Smooth muscle cell (in vitro differentiated cells): ENCODE data around the gene DCP1B. TPM values are rescaled to one million over a fixed set of nuclear protein-coding genes. Genes with fewer than 3 reads are reported as not detected.

ENCODE experiments used
- DNase-seq: peaks from one replicate; lab custom pipeline; 2025; ENCODE audit not compliant: unreplicated experiment; lab: John Stamatoyannopoulos, UW
- H2AFZ ChIP-seq: fragments of 200-600 bp; sonication (generic); 2 replicates; pipeline ENCODE4 v1.6.0; 2016; ENCODE audit warnings: antibody characterized with exemption, low read depth, mild to moderate bottlenecking
- H3F3A ChIP-seq: fragments of 200-600 bp; sonication (generic); 2 replicates; pipeline ENCODE4 v1.6.0; 2017; ENCODE audit warnings: antibody characterized with exemption, low read depth
- H3K27ac ChIP-seq: fragments of 200-600 bp; sonication (generic); 2 replicates; pipeline ENCODE4 v1.5.1; 2016; ENCODE audit warnings: low read depth, mild to moderate bottlenecking
- H3K27me3 ChIP-seq: fragments of 200-600 bp; sonication (generic); 2 replicates; pipeline ENCODE4 v1.6.1; 2016; ENCODE audit warnings: low read depth, mild to moderate bottlenecking
- H3K36me3 ChIP-seq: fragments of 200-600 bp; sonication (generic); 2 replicates; pipeline ENCODE4 v1.5.1; 2016; ENCODE audit warnings: low read depth
- H3K4me1 ChIP-seq: fragments of 200-600 bp; sonication (generic); 2 replicates; pipeline ENCODE4 v1.5.1; 2016; ENCODE audit warnings: low read depth
- H3K4me2 ChIP-seq: fragments of 200-600 bp; sonication (generic); 2 replicates; pipeline ENCODE4 v1.6.0; 2016; ENCODE audit warnings: mild to moderate bottlenecking
- H3K4me3 ChIP-seq: fragments of 200-600 bp; sonication (generic); 2 replicates; pipeline ENCODE4 v1.5.1; 2016; ENCODE audit warnings: mild to moderate bottlenecking
- H3K79me2 ChIP-seq: fragments of 200-600 bp; sonication (generic); 2 replicates; pipeline ENCODE4 v1.6.0; 2016; ENCODE audit warnings: low read depth, mild to moderate bottlenecking
- H3K9ac ChIP-seq: fragments of 200-600 bp; sonication (generic); 2 replicates; pipeline ENCODE4 v1.6.0; 2016; ENCODE audit warnings: low read depth
- H3K9me3 ChIP-seq: fragments of 200-600 bp; sonication (generic); replicated peaks from 2 replicates; pipeline ENCODE4 v1.5.1; 2016; ENCODE audit warnings: low read depth
- H4K20me1 ChIP-seq: fragments of 200-600 bp; sonication (generic); 2 replicates; pipeline ENCODE4 v1.6.0; 2016; ENCODE audit warnings: low read depth
- CTCF ChIP-seq: fragments of 200-600 bp; sonication (generic); IDR thresholded peaks from 2 replicates; pipeline ENCODE4 v1.5.1; 2017; ENCODE audit warnings: borderline replicate concordance, mild to moderate bottlenecking, antibody characterized with exemption; ENCODE audit not compliant: insufficient read depth, poor library complexity, severe bottlenecking
- WGBS: methylation state at CpG from one replicate; pipeline ENCODE4 v1.1.7; 2016; ENCODE audit warnings: low lambda C conversion rate; 5-methylcytosine and 5-hydroxymethylcytosine counted together
- polyA plus RNA-seq: library from polyadenylated mRNA; unstranded; fragments of >200 nt; fragmentation: Nextera tagmentation; extraction: Ambion mirVana; gene quantifications from 2 replicates; pipeline ENCODE4 v1.2.1, GENCODE V29; 2016
- total RNA-seq: library from RNA; depleted of rRNA; stranded (reverse); fragments of >200 nt; gene quantifications from 2 replicates; pipeline ENCODE4 v1.2.3, GENCODE V29; 2014

DCP1B gene
- total and polyA plus RNA-seq, 2 experiments from 2014 or later, result 34.9 to 38.1 TPM

- no peaks in the 10 kb centered on the region for H3K79me2 ChIP-seq
- H4K20me1 ChIP-seq, result no peaks in the 10 kb centered on the region
- H3K9ac ChIP-seq, result no peak overlapping the region
- 84% methylated on average over 16 of the region's 17 CpGs for WGBS
- H3K4me1 ChIP-seq, result peaks cover 23% of the 10 kb centered on the region
- no peaks in the 10 kb centered on the region for H3K36me3 ChIP-seq
- H3K9me3 ChIP-seq, result no peaks in the 10 kb centered on the region
- no peak overlapping the region for H3K4me2 ChIP-seq
- no peaks in the 10 kb centered on the region for H3K27me3 ChIP-seq
- no peak for TF ChIP-seq CTCF
- H3K4me3 ChIP-seq, result no peak overlapping the region
- no peak overlapping the region for H2AFZ ChIP-seq
- H3K27ac ChIP-seq, result no peak overlapping the region
- H3F3A ChIP-seq, result no peaks in the 10 kb centered on the region
- DNase-seq, result no peak
Observed at GRCh38 chr12:1914114-1914911, 89.9 kb downstream of the DCP1B start.

- no peaks in the 10 kb centered on the region for H3K36me3 ChIP-seq
- no peak overlapping the region for H2AFZ ChIP-seq
- H4K20me1 ChIP-seq, result no peaks in the 10 kb centered on the region
- no peaks in the 10 kb centered on the region for H3K79me2 ChIP-seq
- no peaks in the 10 kb centered on the region for H3F3A ChIP-seq
- H3K9me3 ChIP-seq, result no peaks in the 10 kb centered on the region
- no peak for DNase-seq
- no peak for TF ChIP-seq CTCF
- 82% methylated on average over 12 of the region's 12 CpGs for WGBS
- H3K4me1 ChIP-seq, result peaks cover 15% of the 10 kb centered on the region
- no peak overlapping the region for H3K4me3 ChIP-seq
- H3K9ac ChIP-seq, result no peak overlapping the region
- H3K27ac ChIP-seq, result no peak overlapping the region
- no peaks in the 10 kb centered on the region for H3K27me3 ChIP-seq
- no peak overlapping the region for H3K4me2 ChIP-seq
Observed at GRCh38 chr12:1913377-1914113, 90.7 kb downstream of the DCP1B start.

GRCh38 chr12:1912580-1913376 is 91.5 kb downstream of the DCP1B start:
- H3K79me2 ChIP-seq, result no peaks in the 10 kb centered on the region
- no peak overlapping the region for H3K4me3 ChIP-seq
- H3K36me3 ChIP-seq, result no peaks in the 10 kb centered on the region
- no peaks in the 10 kb centered on the region for H3K27me3 ChIP-seq
- no peaks in the 10 kb centered on the region for H3K9me3 ChIP-seq
- WGBS, result 76% methylated on average over 18 of the region's 18 CpGs
- H3F3A ChIP-seq, result no peaks in the 10 kb centered on the region
- no peak for TF ChIP-seq CTCF
- no peaks in the 10 kb centered on the region for H4K20me1 ChIP-seq
- no peak overlapping the region for H3K9ac ChIP-seq
- H3K27ac ChIP-seq, result no peak overlapping the region
- DNase-seq, result no peak
- no peak overlapping the region for H3K4me2 ChIP-seq
- peaks cover 8% of the 10 kb centered on the region for H3K4me1 ChIP-seq
- no peak overlapping the region for H2AFZ ChIP-seq
